Measurements from ENCODE around the gene LPCAT1. TPM values are rescaled to one million over a fixed set of nuclear protein-coding genes. Genes with fewer than 3 reads are reported as not detected.

LPCAT1 gene
- total RNA-seq, 4 donors from 2014 or later, result 10.4 to 13.2 (median 12.3) TPM

DNA sequence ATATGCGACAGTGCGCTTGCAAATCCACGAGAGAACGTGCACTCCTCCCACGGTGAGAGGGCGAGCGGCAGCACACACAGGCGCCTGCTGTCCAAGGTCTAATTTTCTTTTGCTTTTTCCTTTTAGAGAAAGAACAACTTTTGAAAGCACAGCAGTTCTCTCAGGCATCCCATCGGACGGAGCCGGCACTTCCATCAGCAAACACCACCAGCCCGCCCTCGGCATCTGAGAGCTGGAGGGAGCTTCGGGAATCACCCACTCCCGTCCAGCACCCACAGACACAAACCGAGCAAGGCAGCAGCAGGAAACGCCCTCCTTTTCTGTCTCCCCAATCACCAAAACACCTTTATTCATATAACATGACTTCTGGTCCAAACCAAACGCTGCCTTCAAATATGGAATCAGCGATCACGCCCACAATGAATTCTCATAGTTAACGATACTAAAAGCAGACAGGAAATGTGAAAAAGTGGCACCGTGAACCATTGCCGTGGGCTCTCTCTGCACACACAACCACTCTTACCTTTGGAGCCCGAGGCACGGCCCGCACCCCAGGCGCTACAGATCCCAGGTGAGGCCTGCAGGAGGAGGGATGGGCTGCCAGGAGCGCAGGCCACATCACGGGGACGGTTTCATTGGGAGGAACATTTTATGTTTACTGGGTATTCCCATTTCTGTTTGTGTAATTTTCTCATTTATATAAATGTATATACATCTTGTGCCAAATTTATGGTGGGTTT is 14.2 kb downstream of the LPCAT1 start:
- 89% methylated on average over 30 of the region's 30 CpGs for WGBS, 2 donors
- no peak for TF ChIP-seq POLR2A (IDR thresholded peaks at IDR 0.05)
- TF ChIP-seq, protein P1, sequence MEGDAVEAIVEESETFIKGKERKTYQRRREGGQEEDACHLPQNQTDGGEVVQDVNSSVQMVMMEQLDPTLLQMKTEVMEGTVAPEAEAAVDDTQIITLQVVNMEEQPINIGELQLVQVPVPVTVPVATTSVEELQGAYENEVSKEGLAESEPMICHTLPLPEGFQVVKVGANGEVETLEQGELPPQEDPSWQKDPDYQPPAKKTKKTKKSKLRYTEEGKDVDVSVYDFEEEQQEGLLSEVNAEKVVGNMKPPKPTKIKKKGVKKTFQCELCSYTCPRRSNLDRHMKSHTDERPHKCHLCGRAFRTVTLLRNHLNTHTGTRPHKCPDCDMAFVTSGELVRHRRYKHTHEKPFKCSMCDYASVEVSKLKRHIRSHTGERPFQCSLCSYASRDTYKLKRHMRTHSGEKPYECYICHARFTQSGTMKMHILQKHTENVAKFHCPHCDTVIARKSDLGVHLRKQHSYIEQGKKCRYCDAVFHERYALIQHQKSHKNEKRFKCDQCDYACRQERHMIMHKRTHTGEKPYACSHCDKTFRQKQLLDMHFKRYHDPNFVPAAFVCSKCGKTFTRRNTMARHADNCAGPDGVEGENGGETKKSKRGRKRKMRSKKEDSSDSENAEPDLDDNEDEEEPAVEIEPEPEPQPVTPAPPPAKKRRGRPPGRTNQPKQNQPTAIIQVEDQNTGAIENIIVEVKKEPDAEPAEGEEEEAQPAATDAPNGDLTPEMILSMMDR (IDR thresholded peaks at IDR 0.05), result no peak
- intact Hi-C loops (cut with DNase I; ENCODE audit: low total_unique reads), result loop anchor here (10.0 kb wide), 1 partner anchor 315 kb away; no protein-coding TSS in a partner anchor
- no peak overlapping the region for H3K4me3 ChIP-seq (ENCODE audit: low read depth, poor library complexity, severe bottlenecking)
- DNase-seq (ENCODE audit: low spot score in 2 of 2), result peak in 1 of 2 donors; percentile 60

DNA sequence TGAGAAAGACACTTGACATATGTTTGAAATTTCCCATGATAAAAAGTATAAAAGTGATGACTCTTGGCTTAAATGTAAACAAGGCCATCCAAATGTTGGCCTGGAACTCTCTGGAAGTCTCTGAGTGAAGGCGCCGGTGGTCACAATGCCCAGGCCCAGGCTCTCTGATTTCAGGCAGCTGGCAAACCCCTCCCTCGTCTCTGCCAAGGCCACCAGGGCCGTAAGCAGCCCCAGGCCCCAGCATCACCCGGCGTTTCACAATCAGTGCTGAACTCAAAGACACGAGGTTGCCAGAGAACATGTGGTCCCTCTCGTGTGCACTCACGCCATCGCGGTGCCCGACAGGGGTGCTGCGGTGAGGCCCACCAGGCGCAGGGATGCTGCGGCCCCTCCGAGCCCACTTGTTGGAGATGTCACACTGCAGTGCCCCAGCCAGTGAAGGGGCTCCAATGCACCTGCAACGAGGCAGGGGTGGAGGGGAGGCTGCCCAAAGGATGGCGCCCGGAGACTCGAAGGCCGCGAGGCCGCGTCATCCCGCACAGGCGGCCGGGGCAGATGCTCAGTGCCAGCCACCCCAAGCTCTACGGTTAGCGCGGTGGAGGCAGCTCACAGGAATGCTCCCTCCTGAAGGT is 15.0 kb downstream of the LPCAT1 start:
- intact Hi-C loops (cut with DNase I; ENCODE audit: low total_unique reads), result loop anchor here (10.0 kb wide), 1 partner anchor 314 kb away; no protein-coding TSS in a partner anchor
- peak in 1 of 2 donors; percentile 82 for DNase-seq (ENCODE audit: low spot score in 2 of 2)
- H3K4me3 ChIP-seq (ENCODE audit: low read depth, poor library complexity, severe bottlenecking), result no peak overlapping the region
- 84 to 85% methylated on average over 29 to 30 of the region's 30 CpGs for WGBS, 2 donors
- TF ChIP-seq, protein P1 (IDR thresholded peaks at IDR 0.05), result no peak
- TF ChIP-seq POLR2A (IDR thresholded peaks at IDR 0.05), result no peak

DNA sequence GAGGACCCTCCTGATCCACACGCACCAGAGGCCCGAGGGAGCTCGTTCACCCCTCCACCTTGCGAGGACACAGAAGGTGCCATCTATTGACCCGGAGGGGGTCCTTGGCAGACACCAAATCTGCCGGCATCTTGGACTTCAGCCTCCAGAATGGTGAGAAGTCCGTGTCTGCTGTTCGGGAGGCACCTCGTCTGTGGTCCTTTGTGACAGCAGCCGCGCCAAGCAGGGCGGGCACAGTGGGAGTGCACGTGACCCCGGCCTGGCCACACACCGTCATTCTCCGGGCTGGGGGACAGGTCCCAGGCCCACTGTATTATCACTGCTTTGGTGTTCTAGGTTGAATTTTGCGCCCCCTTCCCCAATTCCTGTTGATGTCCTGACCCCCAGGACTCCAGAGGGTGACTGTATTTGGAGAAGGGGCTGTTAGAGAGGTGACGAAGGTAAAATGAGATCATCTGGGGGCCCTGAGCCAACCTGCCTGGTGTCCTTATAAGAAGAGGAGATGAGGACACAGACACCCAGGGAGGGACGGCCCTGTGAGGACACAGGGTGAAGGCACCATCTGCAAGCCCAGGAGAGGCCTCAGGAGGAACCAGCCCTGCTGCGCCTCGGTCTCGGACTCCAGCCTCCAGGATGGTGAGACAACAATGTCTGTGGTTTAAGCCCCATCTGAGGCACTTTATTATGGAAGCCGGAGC is 15.7 kb downstream of the LPCAT1 start:
- peak in 1 of 2 donors; percentile 74 for DNase-seq (ENCODE audit: low spot score in 2 of 2)
- TF ChIP-seq, protein P1 (IDR thresholded peaks at IDR 0.05), result no peak
- no peak for TF ChIP-seq POLR2A (IDR thresholded peaks at IDR 0.05)
- H3K4me3 ChIP-seq (ENCODE audit: low read depth, poor library complexity, severe bottlenecking), result no peak overlapping the region
- intact Hi-C loops (cut with DNase I; ENCODE audit: low total_unique reads), result loop anchor here (10.0 kb wide), 1 partner anchor 313 kb away; no protein-coding TSS in a partner anchor
- WGBS, 2 donors, result 92 to 94% methylated on average over 23 of the region's 23 CpGs

DNA sequence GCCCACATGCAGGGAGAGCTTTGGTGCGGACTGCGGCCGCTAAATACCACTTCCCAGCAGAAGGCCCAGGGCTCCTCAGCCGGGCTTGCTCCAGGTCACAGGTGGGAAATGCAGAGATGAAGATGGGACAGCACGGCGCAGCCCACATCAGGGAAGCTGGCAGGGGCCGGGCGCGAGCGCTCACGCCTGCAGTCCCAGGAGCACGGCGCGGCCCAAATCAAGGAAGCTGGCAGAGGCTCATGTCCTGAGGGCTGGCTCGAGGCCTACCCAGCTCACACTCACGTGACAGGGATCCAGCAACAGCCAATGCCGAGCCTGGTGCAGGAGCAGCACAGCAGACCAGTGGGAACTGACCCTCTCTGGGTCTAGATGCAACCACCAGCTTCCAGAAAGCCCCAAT is 16.3 kb downstream of the LPCAT1 start:
- no peak for TF ChIP-seq POLR2A (IDR thresholded peaks at IDR 0.05)
- TF ChIP-seq, protein P1 (IDR thresholded peaks at IDR 0.05), result no peak
- intact Hi-C loops (cut with DNase I; ENCODE audit: low total_unique reads), result loop anchor here (10.0 kb wide), 1 partner anchor 313 kb away; no protein-coding TSS in a partner anchor
- no peak for DNase-seq (ENCODE audit: low spot score in 2 of 2)
- 84 to 91% methylated on average over 16 to 17 of the region's 17 CpGs for WGBS, 2 donors
- no peak overlapping the region for H3K4me3 ChIP-seq (ENCODE audit: low read depth, poor library complexity, severe bottlenecking)

DNA sequence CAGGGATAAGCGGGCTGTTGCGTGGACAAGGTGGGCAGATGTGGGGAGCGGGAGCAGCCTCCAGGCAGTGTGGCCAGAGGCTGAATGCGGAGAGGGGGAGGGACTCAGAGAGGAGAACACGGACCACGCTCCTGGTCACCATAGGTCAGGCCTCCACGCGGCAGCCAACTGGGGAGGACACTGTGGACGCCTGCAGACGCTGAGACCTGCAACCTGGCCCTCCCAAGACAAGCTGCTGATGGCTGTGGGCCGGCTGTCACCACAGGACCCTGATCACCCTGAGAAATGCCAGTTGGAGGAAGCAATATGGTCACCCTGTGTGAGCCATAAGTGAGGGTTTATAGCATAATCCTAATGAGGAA is 16.8 kb downstream of the LPCAT1 start:
- no peak overlapping the region for H3K4me3 ChIP-seq (ENCODE audit: low read depth, poor library complexity, severe bottlenecking)
- TF ChIP-seq POLR2A (IDR thresholded peaks at IDR 0.05), result no peak
- TF ChIP-seq, protein P1 (IDR thresholded peaks at IDR 0.05), result no peak
- intact Hi-C loops (cut with DNase I; ENCODE audit: low total_unique reads), result loop anchor here (10.0 kb wide), 1 partner anchor 312 kb away; no protein-coding TSS in a partner anchor
- no peak for DNase-seq (ENCODE audit: low spot score in 2 of 2)
- WGBS, 2 donors, result 92 to 94% methylated on average over 11 of the region's 11 CpGs

Measured in lower leg skin (tissue), 4 donors.